ENCODE data around the gene ZCCHC2. TPM values are rescaled to one million over a fixed set of nuclear protein-coding genes. Genes with fewer than 3 reads are reported as not detected.

Gene ZCCHC2
- total RNA-seq, 3 donors from 2014 or later = 24.3 to 36.3 (median 26.2) TPM

GRCh38 chr18:62486290-62486964 lies 36.4 kb upstream of the ZCCHC2 start:
- intact Hi-C loops (cut with DNase I; ENCODE audit: low total_unique reads) = loop anchor here (10.0 kb wide), 1 partner anchor 1888 kb away; no protein-coding TSS in a partner anchor
- H3K4me3 ChIP-seq = no peak overlapping the region
- H3K9me3 ChIP-seq = no peaks in the 10 kb centered on the region
- H3K36me3 ChIP-seq = no peaks in the 10 kb centered on the region
- peak in 1 of 3 donors; percentile 25 for TF ChIP-seq POLR2AphosphoS5 (IDR thresholded peaks at IDR 0.05)
- TF ChIP-seq, protein P1, sequence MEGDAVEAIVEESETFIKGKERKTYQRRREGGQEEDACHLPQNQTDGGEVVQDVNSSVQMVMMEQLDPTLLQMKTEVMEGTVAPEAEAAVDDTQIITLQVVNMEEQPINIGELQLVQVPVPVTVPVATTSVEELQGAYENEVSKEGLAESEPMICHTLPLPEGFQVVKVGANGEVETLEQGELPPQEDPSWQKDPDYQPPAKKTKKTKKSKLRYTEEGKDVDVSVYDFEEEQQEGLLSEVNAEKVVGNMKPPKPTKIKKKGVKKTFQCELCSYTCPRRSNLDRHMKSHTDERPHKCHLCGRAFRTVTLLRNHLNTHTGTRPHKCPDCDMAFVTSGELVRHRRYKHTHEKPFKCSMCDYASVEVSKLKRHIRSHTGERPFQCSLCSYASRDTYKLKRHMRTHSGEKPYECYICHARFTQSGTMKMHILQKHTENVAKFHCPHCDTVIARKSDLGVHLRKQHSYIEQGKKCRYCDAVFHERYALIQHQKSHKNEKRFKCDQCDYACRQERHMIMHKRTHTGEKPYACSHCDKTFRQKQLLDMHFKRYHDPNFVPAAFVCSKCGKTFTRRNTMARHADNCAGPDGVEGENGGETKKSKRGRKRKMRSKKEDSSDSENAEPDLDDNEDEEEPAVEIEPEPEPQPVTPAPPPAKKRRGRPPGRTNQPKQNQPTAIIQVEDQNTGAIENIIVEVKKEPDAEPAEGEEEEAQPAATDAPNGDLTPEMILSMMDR (IDR thresholded peaks at IDR 0.05) = no peak
- no peaks in the 10 kb centered on the region for H3K27me3 ChIP-seq
- peaks cover 0 to 7% of the 10 kb centered on the region in 2 donors for H3K4me1 ChIP-seq
- peak in 1 of 2 donors; percentile 38 for DNase-seq (ENCODE audit: low spot score in 2 of 2)
- peak overlapping the region; percentile 70 to 82 for H3K27ac ChIP-seq

GRCh38 chr18:62487161-62487560 lies 35.7 kb upstream of the ZCCHC2 start:
- TF ChIP-seq POLR2A (IDR thresholded peaks at IDR 0.05) = no peak
- no peak for TF ChIP-seq POLR2AphosphoS5 (IDR thresholded peaks at IDR 0.05)
- TF ChIP-seq, protein P1 (IDR thresholded peaks at IDR 0.05) = no peak

DNA sequence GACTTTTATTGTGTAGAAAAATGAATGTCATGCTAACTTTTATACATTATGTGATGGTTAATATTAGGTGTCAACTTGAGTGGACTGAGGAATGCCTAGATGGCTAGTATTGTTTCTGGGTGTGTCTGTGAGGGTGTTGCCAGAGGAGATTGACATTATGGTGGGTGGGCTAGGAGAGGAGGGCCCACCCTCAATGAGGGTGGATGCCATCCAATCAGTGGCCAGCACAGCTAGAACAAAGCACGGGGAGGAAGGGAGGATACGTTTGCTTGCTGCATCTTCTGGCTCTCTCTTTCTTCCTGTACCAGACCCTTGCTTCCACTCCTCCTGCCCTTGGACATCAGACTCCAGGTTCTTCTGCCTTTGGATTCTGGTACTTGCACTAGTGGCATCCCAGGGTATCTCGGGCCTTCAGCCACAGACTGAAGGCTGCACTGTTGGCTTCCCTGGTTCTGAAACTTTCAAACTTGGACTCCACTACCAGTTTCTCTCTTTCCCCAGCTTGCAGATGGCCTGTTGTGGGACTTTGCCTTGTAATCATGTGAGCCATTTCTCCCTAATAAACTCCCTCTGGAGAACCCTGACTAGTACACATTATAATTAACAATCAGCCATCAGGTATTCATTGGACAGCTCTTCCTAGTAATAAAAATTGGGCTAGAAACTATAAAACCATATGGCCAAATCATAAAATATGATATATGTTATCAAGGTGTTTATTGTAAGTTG lies 31.7 kb upstream of the ZCCHC2 start:
- Histone ChIP-seq H3K4me1 (peaks cover 0 to 2% of the 10 kb centered on the region in 2 donors), H3K9me3 (no peaks in the 10 kb centered on the region), H3K36me3 (no peaks in the 10 kb centered on the region), H3K27ac (no peak overlapping the region), H3K27me3 (no peaks in the 10 kb centered on the region), H3K4me3 (no peak overlapping the region)
- DNase-seq (ENCODE audit: low spot score in 2 of 2) = no peak
- TF ChIP-seq POLR2A (IDR thresholded peaks at IDR 0.05) = no peak
- TF ChIP-seq, protein P1 (IDR thresholded peaks at IDR 0.05) = no peak
- no peak for TF ChIP-seq POLR2AphosphoS5 (IDR thresholded peaks at IDR 0.05)
- intact Hi-C loops (cut with DNase I; ENCODE audit: low total_unique reads) = no loop called here

More at GRCh38 chr18:62487161-62487560, 35.7 kb upstream of the ZCCHC2 start:
- Histone ChIP-seq H3K9me3 (no peaks in the 10 kb centered on the region), H3K27ac (peak overlapping the region in 1 of 2 donors; percentile 82), H3K27me3 (no peaks in the 10 kb centered on the region), H3K36me3 (no peaks in the 10 kb centered on the region), H3K4me3 (no peak overlapping the region), H3K4me1 (peaks cover 0 to 7% of the 10 kb centered on the region in 2 donors)
- intact Hi-C loops (cut with DNase I; ENCODE audit: low total_unique reads) = loop anchor here (10.0 kb wide), 1 partner anchor 1888 kb away; no protein-coding TSS in a partner anchor
- DNase-seq (ENCODE audit: low spot score in 2 of 2) = no peak

DNA sequence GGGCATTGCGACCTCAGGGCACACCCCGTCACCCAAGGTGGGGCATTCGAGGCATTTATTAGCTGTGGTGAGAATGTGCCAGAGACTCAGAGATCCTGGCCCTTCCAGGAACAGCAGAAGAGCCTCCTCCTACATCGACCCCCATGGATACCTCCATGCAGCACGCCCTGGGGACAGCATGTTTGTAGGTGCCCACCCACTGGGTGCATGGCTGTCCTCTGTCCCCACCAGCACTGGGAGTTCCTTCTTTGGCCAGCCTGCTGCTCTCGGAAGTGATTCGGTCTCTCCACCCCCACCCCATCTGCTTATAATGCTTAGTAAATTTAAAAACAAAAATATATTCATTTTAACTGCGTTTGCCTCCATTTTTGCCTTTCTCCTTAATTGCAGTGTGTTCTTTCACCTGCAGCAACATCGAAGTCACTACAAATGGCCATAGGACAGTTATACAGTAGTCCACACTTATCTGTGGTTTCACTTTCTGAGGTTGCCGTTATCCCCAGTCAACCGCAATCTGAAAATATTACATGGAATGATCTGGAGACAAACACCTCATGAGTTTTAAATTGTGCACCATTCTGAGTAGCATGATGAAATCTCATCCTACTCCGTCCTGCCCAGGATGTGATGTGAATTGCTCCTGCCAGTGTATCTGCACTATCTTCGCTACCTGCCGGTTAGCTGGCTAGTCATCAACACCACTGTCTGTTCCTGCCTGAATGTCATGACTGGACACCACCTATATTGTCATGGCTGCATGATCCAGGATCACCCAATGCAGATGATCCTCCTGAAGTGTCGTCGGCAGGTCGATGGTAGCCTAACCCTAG lies 29.6 kb upstream of the ZCCHC2 start:
- Histone ChIP-seq H3K4me1 (no peaks in the 10 kb centered on the region), H3K4me3 (no peak overlapping the region), H3K9me3 (no peaks in the 10 kb centered on the region), H3K36me3 (no peaks in the 10 kb centered on the region), H3K27me3 (no peaks in the 10 kb centered on the region), H3K27ac (no peak overlapping the region)
- no peak for DNase-seq (ENCODE audit: low spot score in 2 of 2)
- no peak for TF ChIP-seq POLR2A (IDR thresholded peaks at IDR 0.05)
- TF ChIP-seq, protein P1 (IDR thresholded peaks at IDR 0.05) = no peak
- TF ChIP-seq POLR2AphosphoS5 (IDR thresholded peaks at IDR 0.05) = no peak
- intact Hi-C loops (cut with DNase I; ENCODE audit: low total_unique reads) = no loop called here

Data from breast epithelium (tissue), 4 donors.